ENCODE data around the gene SLC43A1.

DNA sequence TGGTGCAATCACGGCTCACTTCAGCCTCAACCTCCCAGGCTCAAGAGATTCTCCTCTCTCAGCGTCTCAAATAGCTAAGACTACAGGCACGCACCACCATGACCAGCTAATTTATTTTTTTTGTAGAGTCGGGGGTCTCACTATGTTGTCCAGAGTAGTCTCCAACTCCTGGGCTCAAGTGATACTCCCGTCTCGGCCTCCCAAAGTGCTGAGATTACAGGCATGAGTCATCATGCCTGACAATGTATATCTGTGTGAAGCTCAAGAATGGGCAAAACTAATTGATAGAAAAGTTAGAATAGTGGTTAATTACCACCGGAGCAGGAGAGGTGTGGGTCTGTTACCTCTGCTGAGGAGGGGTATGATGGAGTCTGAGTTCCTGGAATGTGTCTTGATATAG is 79.5 kb downstream of the SLC43A1 start:
- TF ChIP-seq CTCF (IDR thresholded peaks at IDR 0.05): no peak
- TF ChIP-seq EP300 (IDR thresholded peaks at IDR 0.05): no peak
